Measurements from ENCODE around the gene PTPRN2.
"Not testable (repeated sequence)": the region's sequence is repeated elsewhere in the genome, so short reads cannot be mapped to it uniquely, and the experiment has no call there.

Gene PTPRN2

GRCh38 chr7:157499121-157499834 lies 1088.3 kb downstream of the PTPRN2 start:
- no peak for DNase-seq

GRCh38 chr7:157498657-157499056 lies 1089.0 kb downstream of the PTPRN2 start:
- no peak for DNase-seq

- no peak for DNase-seq
These were observed 1089.6 kb downstream of the PTPRN2 start for GRCh38 chr7:157497744-157498651.

GRCh38 chr7:157497367-157497743 lies 1090.3 kb downstream of the PTPRN2 start:
- DNase-seq, result no peak

GRCh38 chr7:157496416-157497275 lies 1091.0 kb downstream of the PTPRN2 start:
- DNase-seq, result no peak

- DNase-seq, result no peak
These were observed 1092.0 kb downstream of the PTPRN2 start for GRCh38 chr7:157495594-157495993.

GRCh38 chr7:157495177-157495553 lies 1092.5 kb downstream of the PTPRN2 start:
- DNase-seq, result no peak

- DNase-seq, result no peak
These were observed 1093.0 kb downstream of the PTPRN2 start for GRCh38 chr7:157494506-157495176.

GRCh38 chr7:157493776-157494175 lies 1093.8 kb downstream of the PTPRN2 start:
- DNase-seq, result no peak

GRCh38 chr7:157493017-157493416 lies 1094.6 kb downstream of the PTPRN2 start:
- DNase-seq, result no peak

- no peak for DNase-seq
These were observed 1097.1 kb downstream of the PTPRN2 start for GRCh38 chr7:157490465-157490912.

- DNase-seq, result not testable (repeated sequence)
These were observed 1097.8 kb downstream of the PTPRN2 start for GRCh38 chr7:157489870-157490269.
